ENCODE measurements around the gene ADAM11.

ADAM11 gene

GRCh38 chr17:44759916-44760243 is 1.1 kb downstream of the ADAM11 start:
- Histone ChIP-seq H3K4me3 (ENCODE audit: low read length in 2 of 2) (no peak overlapping the region), H2BK12ac (ENCODE audit: low read length) (no peak overlapping the region), H3K27me3 (ENCODE audit: control insufficient read depth in 3 of 3, insufficient read depth in 3 of 3, low read depth in 1 of 3, low read length in 3 of 3) (peaks cover 2 to 42% (median 29%) of the 10 kb centered on the region in 3 experiments), H3K9me3 (replicated peaks in 1 of 2; ENCODE audit: control insufficient read depth in 2 of 2, insufficient read depth in 1 of 2, low read depth in 1 of 2, low read length in 2 of 2) (peaks cover 0 to 3% of the 10 kb centered on the region in 2 donors), H4K91ac (ENCODE audit: low read depth, low read length, poor library complexity) (no peak overlapping the region), H2BK15ac (ENCODE audit: low read length) (peak overlapping the region; percentile 99), H3K36me3 (replicated peaks in 1 of 2; ENCODE audit: control insufficient read depth in 2 of 2, insufficient read depth in 2 of 2, low read length in 2 of 2) (no peaks in the 10 kb centered on the region), H3K18ac (ENCODE audit: low read length) (peak overlapping the region; percentile 93), H2BK120ac (ENCODE audit: low read depth, low read length) (no peak overlapping the region), H3K23ac (ENCODE audit: low read depth, low read length, poor library complexity) (no peak overlapping the region), H2AFZ (ENCODE audit: low read length) (peak overlapping the region; percentile 89), H3K9ac (ENCODE audit: low read depth, low read length, poor library complexity) (no peak overlapping the region), H2BK5ac (ENCODE audit: low read length) (peak overlapping the region; percentile 82), H3K27ac (replicated peaks; ENCODE audit: low read length) (no peak overlapping the region), H3K79me1 (ENCODE audit: low read depth, low read length) (peaks cover 1% of the 10 kb centered on the region), H3K4me2 (ENCODE audit: insufficient read depth, low read length, poor library complexity, severe bottlenecking) (no peak overlapping the region), H4K8ac (ENCODE audit: low read depth, low read length) (no peak overlapping the region), H3K4me1 (ENCODE audit: control insufficient read depth in 2 of 2, insufficient read depth in 1 of 2, low read depth in 1 of 2, low read length in 2 of 2) (peaks cover 4 to 6% of the 10 kb centered on the region in 2 donors), H3K4ac (ENCODE audit: low read length) (no peak overlapping the region), H3K14ac (ENCODE audit: low read length) (no peak overlapping the region), H2AK5ac (ENCODE audit: low read depth, low read length) (peak overlapping the region; percentile 96)
- WGBS, 2 donors (ENCODE audit: extremely low coverage in 2 of 2, insufficient read length in 2 of 2, insufficient replicate concordance in 1 of 2), result no CpG with 5 or more reads among the region's 3 CpGs
- no peak for DNase-seq (ENCODE audit: low spot score)

GRCh38 chr17:44760474-44761308 is 1.9 kb downstream of the ADAM11 start:
- no peak overlapping the region for H3K27ac ChIP-seq (replicated peaks; ENCODE audit: low read length)
- no peak for DNase-seq (ENCODE audit: low spot score)
- no peak overlapping the region for H3K18ac ChIP-seq (ENCODE audit: low read length)
- no peaks in the 10 kb centered on the region for H3K36me3 ChIP-seq (replicated peaks in 1 of 2; ENCODE audit: control insufficient read depth in 2 of 2, insufficient read depth in 2 of 2, low read length in 2 of 2)
- H2AFZ ChIP-seq (ENCODE audit: low read length), result no peak overlapping the region
- peaks cover 1% of the 10 kb centered on the region for H3K79me1 ChIP-seq (ENCODE audit: low read depth, low read length)
- no peak overlapping the region for H4K8ac ChIP-seq (ENCODE audit: low read depth, low read length)
- H3K4me3 ChIP-seq (ENCODE audit: low read length in 2 of 2), result no peak overlapping the region
- H3K4me2 ChIP-seq (ENCODE audit: insufficient read depth, low read length, poor library complexity, severe bottlenecking), result no peak overlapping the region
- no peak overlapping the region for H3K9ac ChIP-seq (ENCODE audit: low read depth, low read length, poor library complexity)
- no peak overlapping the region for H2BK5ac ChIP-seq (ENCODE audit: low read length)
- peak overlapping the region; percentile 9 for H3K14ac ChIP-seq (ENCODE audit: low read length)
- peaks cover 4 to 6% of the 10 kb centered on the region in 2 donors for H3K4me1 ChIP-seq (ENCODE audit: control insufficient read depth in 2 of 2, insufficient read depth in 1 of 2, low read depth in 1 of 2, low read length in 2 of 2)
- H2BK120ac ChIP-seq (ENCODE audit: low read depth, low read length), result no peak overlapping the region
- no CpG with 5 or more reads among the region's 13 CpGs for WGBS, 2 donors (ENCODE audit: extremely low coverage in 2 of 2, insufficient read length in 2 of 2, insufficient replicate concordance in 1 of 2)
- no peak overlapping the region for H2AK5ac ChIP-seq (ENCODE audit: low read depth, low read length)
- H2BK12ac ChIP-seq (ENCODE audit: low read length), result no peak overlapping the region
- H2BK15ac ChIP-seq (ENCODE audit: low read length), result no peak overlapping the region
- H3K4ac ChIP-seq (ENCODE audit: low read length), result no peak overlapping the region
- H3K27me3 ChIP-seq (ENCODE audit: control insufficient read depth in 3 of 3, insufficient read depth in 3 of 3, low read depth in 1 of 3, low read length in 3 of 3), result peaks cover 2 to 42% (median 29%) of the 10 kb centered on the region in 3 experiments
- H3K9me3 ChIP-seq (replicated peaks in 1 of 2; ENCODE audit: control insufficient read depth in 2 of 2, insufficient read depth in 1 of 2, low read depth in 1 of 2, low read length in 2 of 2), result peaks cover 0 to 3% of the 10 kb centered on the region in 2 donors
- H4K91ac ChIP-seq (ENCODE audit: low read depth, low read length, poor library complexity), result no peak overlapping the region
- no peak overlapping the region for H3K23ac ChIP-seq (ENCODE audit: low read depth, low read length, poor library complexity)

- H2BK12ac ChIP-seq (ENCODE audit: low read length), result no peak overlapping the region
- peaks cover 2 to 42% (median 26%) of the 10 kb centered on the region in 3 experiments for H3K27me3 ChIP-seq (ENCODE audit: control insufficient read depth in 3 of 3, insufficient read depth in 3 of 3, low read depth in 1 of 3, low read length in 3 of 3)
- no peak overlapping the region for H3K4me3 ChIP-seq (ENCODE audit: low read length in 2 of 2)
- no peak overlapping the region for H3K9ac ChIP-seq (ENCODE audit: low read depth, low read length, poor library complexity)
- H2BK120ac ChIP-seq (ENCODE audit: low read depth, low read length), result no peak overlapping the region
- no CpG with 5 or more reads among the region's 17 CpGs for WGBS, 2 donors (ENCODE audit: extremely low coverage in 2 of 2, insufficient read length in 2 of 2, insufficient replicate concordance in 1 of 2)
- H3K79me1 ChIP-seq (ENCODE audit: low read depth, low read length), result peaks cover 1% of the 10 kb centered on the region
- peak overlapping the region; percentile 60 for H3K14ac ChIP-seq (ENCODE audit: low read length)
- no peak overlapping the region for H4K8ac ChIP-seq (ENCODE audit: low read depth, low read length)
- no peak overlapping the region for H4K91ac ChIP-seq (ENCODE audit: low read depth, low read length, poor library complexity)
- H2BK15ac ChIP-seq (ENCODE audit: low read length), result peak overlapping the region; percentile 71
- no peaks in the 10 kb centered on the region for H3K36me3 ChIP-seq (replicated peaks in 1 of 2; ENCODE audit: control insufficient read depth in 2 of 2, insufficient read depth in 2 of 2, low read length in 2 of 2)
- H2AFZ ChIP-seq (ENCODE audit: low read length), result no peak overlapping the region
- H3K9me3 ChIP-seq (replicated peaks in 1 of 2; ENCODE audit: control insufficient read depth in 2 of 2, insufficient read depth in 1 of 2, low read depth in 1 of 2, low read length in 2 of 2), result peaks cover 0 to under 1% of the 10 kb centered on the region in 2 donors
- H3K27ac ChIP-seq (replicated peaks; ENCODE audit: low read length), result no peak overlapping the region
- peak overlapping the region; percentile 50 for H2AK5ac ChIP-seq (ENCODE audit: low read depth, low read length)
- H2BK5ac ChIP-seq (ENCODE audit: low read length), result no peak overlapping the region
- no peak overlapping the region for H3K4ac ChIP-seq (ENCODE audit: low read length)
- H3K23ac ChIP-seq (ENCODE audit: low read depth, low read length, poor library complexity), result no peak overlapping the region
- no peak for DNase-seq (ENCODE audit: low spot score)
- H3K4me1 ChIP-seq (ENCODE audit: control insufficient read depth in 2 of 2, insufficient read depth in 1 of 2, low read depth in 1 of 2, low read length in 2 of 2), result peaks cover 4 to 6% of the 10 kb centered on the region in 2 donors
- no peak overlapping the region for H3K4me2 ChIP-seq (ENCODE audit: insufficient read depth, low read length, poor library complexity, severe bottlenecking)
- no peak overlapping the region for H3K18ac ChIP-seq (ENCODE audit: low read length)
Measured at GRCh38 chr17:44761932-44762810, 3.4 kb downstream of the ADAM11 start.

- Histone ChIP-seq H2AK5ac (ENCODE audit: low read depth, low read length) (no peak overlapping the region), H3K4me3 (ENCODE audit: low read length in 2 of 2) (no peak overlapping the region), H2BK15ac (ENCODE audit: low read length) (no peak overlapping the region), H3K23ac (ENCODE audit: low read depth, low read length, poor library complexity) (no peak overlapping the region), H2AFZ (ENCODE audit: low read length) (no peak overlapping the region), H4K8ac (ENCODE audit: low read depth, low read length) (no peak overlapping the region), H3K4me2 (ENCODE audit: insufficient read depth, low read length, poor library complexity, severe bottlenecking) (no peak overlapping the region), H3K14ac (ENCODE audit: low read length) (no peak overlapping the region), H2BK120ac (ENCODE audit: low read depth, low read length) (no peak overlapping the region), H2BK12ac (ENCODE audit: low read length) (no peak overlapping the region), H3K4ac (ENCODE audit: low read length) (no peak overlapping the region), H3K79me1 (ENCODE audit: low read depth, low read length) (peaks cover 1% of the 10 kb centered on the region), H3K27me3 (ENCODE audit: control insufficient read depth in 3 of 3, insufficient read depth in 3 of 3, low read depth in 1 of 3, low read length in 3 of 3) (peaks cover 1 to 33% (median 16%) of the 10 kb centered on the region in 3 experiments), H4K91ac (ENCODE audit: low read depth, low read length, poor library complexity) (no peak overlapping the region), H3K27ac (replicated peaks; ENCODE audit: low read length) (no peak overlapping the region), H3K4me1 (ENCODE audit: control insufficient read depth in 2 of 2, insufficient read depth in 1 of 2, low read depth in 1 of 2, low read length in 2 of 2) (peaks cover 6% of the 10 kb centered on the region in 2 donors), H3K9ac (ENCODE audit: low read depth, low read length, poor library complexity) (no peak overlapping the region), H2BK5ac (ENCODE audit: low read length) (no peak overlapping the region), H3K18ac (ENCODE audit: low read length) (no peak overlapping the region), H3K9me3 (replicated peaks in 1 of 2; ENCODE audit: control insufficient read depth in 2 of 2, insufficient read depth in 1 of 2, low read depth in 1 of 2, low read length in 2 of 2) (no peaks in the 10 kb centered on the region), H3K36me3 (replicated peaks in 1 of 2; ENCODE audit: control insufficient read depth in 2 of 2, insufficient read depth in 2 of 2, low read length in 2 of 2) (no peaks in the 10 kb centered on the region)
- no CpG with 5 or more reads among the region's 5 CpGs for WGBS, 2 donors (ENCODE audit: extremely low coverage in 2 of 2, insufficient read length in 2 of 2, insufficient replicate concordance in 1 of 2)
- no peak for DNase-seq (ENCODE audit: low spot score)
Measured at GRCh38 chr17:44763170-44763569, 4.4 kb downstream of the ADAM11 start.
